ENCODE measurements around the gene ADGRA1. TPM values are rescaled to one million over a fixed set of nuclear protein-coding genes. Genes with fewer than 3 reads are reported as not detected.
"Not testable (repeated sequence)": the region's sequence is repeated elsewhere in the genome, so short reads cannot be mapped to it uniquely, and the experiment has no call there.

The ADGRA1 gene
- total and polyA plus RNA-seq, 4 donors: 3.4 to 31.1 (median 16.1) TPM

- H3K4me1 ChIP-seq (ENCODE audit: control insufficient read depth, insufficient read depth, low read length): peaks cover 34% of the 10 kb centered on the region
- H3K36me3 ChIP-seq (ENCODE audit: control insufficient read depth, insufficient read depth, low read length): peaks cover 73% of the 10 kb centered on the region
- no peak overlapping the region for H3K27ac ChIP-seq (ENCODE audit: low read depth, low read length)
- H3K9me3 ChIP-seq (ENCODE audit: control insufficient read depth, insufficient read depth, low read length): no peaks in the 10 kb centered on the region
- WGBS (ENCODE audit: insufficient coverage): 90% methylated on average over 14 of the region's 14 CpGs
- H3K4me3 ChIP-seq (ENCODE audit: low read depth, low read length): no peak overlapping the region
- no peaks in the 10 kb centered on the region for H3K27me3 ChIP-seq (ENCODE audit: control insufficient read depth, insufficient read depth, low read length)
- no peak for DNase-seq (ENCODE audit: low read depth in 4 of 6, low spot score in 6 of 6)
These were observed 80.9 kb downstream of the ADGRA1 start for GRCh38 chr10:133168617-133169031.

DNA sequence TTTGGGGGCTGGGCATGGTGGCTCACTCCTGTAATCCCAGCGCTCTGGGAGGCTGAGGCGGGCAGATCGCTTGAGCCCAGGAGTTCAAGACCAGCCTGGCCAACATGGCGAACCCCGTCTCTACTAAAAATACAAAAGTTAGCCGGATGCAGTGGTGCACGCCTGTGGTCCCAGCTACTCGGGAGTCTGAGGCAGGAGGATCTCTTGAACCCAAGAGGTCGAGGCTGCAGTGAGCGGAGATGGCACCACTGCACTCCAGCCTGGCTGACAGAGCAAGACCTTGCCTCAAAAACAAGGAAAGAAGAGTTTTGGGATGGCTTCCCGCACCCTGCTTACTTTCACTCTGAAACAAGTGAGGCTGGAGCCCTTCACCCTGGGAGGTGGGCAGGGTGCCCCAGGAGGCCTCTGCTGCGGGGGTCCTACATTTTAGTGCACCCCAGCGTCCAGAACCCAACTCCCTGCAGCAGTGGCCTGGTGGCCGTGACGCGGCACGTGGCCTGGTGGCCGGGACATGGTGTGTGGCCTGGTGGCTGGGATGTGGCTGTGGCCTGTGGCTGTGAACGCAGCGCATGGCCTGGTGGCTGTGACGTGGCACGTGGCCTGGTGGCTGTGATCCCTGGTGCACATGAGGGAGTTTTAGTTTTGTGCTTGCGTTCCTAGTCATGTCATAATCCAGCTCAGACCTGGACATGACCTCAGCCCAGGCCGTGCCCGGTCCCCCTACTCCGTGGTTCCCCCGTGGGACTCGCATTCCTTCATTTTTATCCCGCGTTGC is 81.6 kb downstream of the ADGRA1 start:
- H3K4me1 ChIP-seq (ENCODE audit: control insufficient read depth, insufficient read depth, low read length): peaks cover 27% of the 10 kb centered on the region
- no peak overlapping the region for H3K27ac ChIP-seq (ENCODE audit: low read depth, low read length)

DNA sequence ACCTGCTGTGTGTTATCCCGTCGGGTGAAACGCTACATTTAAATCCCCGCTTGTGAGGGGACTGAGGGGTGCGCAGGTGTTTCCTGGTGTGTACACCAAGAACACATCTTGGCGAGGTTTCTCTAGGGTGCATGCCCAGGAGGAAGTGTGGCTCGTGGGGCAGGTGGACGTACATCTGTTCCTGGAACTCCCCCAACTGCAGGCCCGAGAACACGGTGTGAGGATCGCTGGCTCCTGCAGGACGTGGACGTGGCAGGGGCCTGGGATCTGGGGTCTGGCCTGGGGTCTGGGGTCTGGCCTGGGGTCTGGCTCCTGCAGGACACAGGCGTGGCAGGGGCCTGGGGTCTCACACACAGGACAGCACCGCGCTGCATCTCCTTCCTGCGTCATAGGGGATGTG is 82.4 kb downstream of the ADGRA1 start:
- H3K9me3 ChIP-seq (ENCODE audit: control insufficient read depth, insufficient read depth, low read length): no peaks in the 10 kb centered on the region
- H3K36me3 ChIP-seq (ENCODE audit: control insufficient read depth, insufficient read depth, low read length): peaks cover 69% of the 10 kb centered on the region
- H3K27ac ChIP-seq (ENCODE audit: low read depth, low read length): no peak overlapping the region
- H3K27me3 ChIP-seq (ENCODE audit: control insufficient read depth, insufficient read depth, low read length): no peaks in the 10 kb centered on the region
- no peak overlapping the region for H3K4me3 ChIP-seq (ENCODE audit: low read depth, low read length)
- no peak for DNase-seq (ENCODE audit: low read depth in 4 of 6, low spot score in 6 of 6)
- WGBS (ENCODE audit: insufficient coverage): 91% methylated on average over 12 of the region's 17 CpGs
- H3K4me1 ChIP-seq (ENCODE audit: control insufficient read depth, insufficient read depth, low read length): peaks cover 19% of the 10 kb centered on the region

More for the DNA sequence above, 81.6 kb downstream of the ADGRA1 start:
- H3K27me3 ChIP-seq (ENCODE audit: control insufficient read depth, insufficient read depth, low read length): no peaks in the 10 kb centered on the region
- H3K9me3 ChIP-seq (ENCODE audit: control insufficient read depth, insufficient read depth, low read length): no peaks in the 10 kb centered on the region
- H3K4me3 ChIP-seq (ENCODE audit: low read depth, low read length): no peak overlapping the region
- no peak for DNase-seq (ENCODE audit: low read depth in 4 of 6, low spot score in 6 of 6)
- peaks cover 71% of the 10 kb centered on the region for H3K36me3 ChIP-seq (ENCODE audit: control insufficient read depth, insufficient read depth, low read length)
- 95% methylated on average over 28 of the region's 30 CpGs for WGBS (ENCODE audit: insufficient coverage)

GRCh38 chr10:133173860-133174640 is 86.3 kb downstream of the ADGRA1 start:
- H3K27ac ChIP-seq (ENCODE audit: low read depth, low read length): no peak overlapping the region
- no peaks in the 10 kb centered on the region for H3K4me1 ChIP-seq (ENCODE audit: control insufficient read depth, insufficient read depth, low read length)
- no peaks in the 10 kb centered on the region for H3K27me3 ChIP-seq (ENCODE audit: control insufficient read depth, insufficient read depth, low read length)
- H3K36me3 ChIP-seq (ENCODE audit: control insufficient read depth, insufficient read depth, low read length): peaks cover 35% of the 10 kb centered on the region
- no peak overlapping the region for H3K4me3 ChIP-seq (ENCODE audit: low read depth, low read length)
- 91% methylated on average over 15 of the region's 15 CpGs for WGBS (ENCODE audit: insufficient coverage)
- no peak for DNase-seq (ENCODE audit: low read depth in 4 of 6, low spot score in 6 of 6)
- no peaks in the 10 kb centered on the region for H3K9me3 ChIP-seq (ENCODE audit: control insufficient read depth, insufficient read depth, low read length)

DNA sequence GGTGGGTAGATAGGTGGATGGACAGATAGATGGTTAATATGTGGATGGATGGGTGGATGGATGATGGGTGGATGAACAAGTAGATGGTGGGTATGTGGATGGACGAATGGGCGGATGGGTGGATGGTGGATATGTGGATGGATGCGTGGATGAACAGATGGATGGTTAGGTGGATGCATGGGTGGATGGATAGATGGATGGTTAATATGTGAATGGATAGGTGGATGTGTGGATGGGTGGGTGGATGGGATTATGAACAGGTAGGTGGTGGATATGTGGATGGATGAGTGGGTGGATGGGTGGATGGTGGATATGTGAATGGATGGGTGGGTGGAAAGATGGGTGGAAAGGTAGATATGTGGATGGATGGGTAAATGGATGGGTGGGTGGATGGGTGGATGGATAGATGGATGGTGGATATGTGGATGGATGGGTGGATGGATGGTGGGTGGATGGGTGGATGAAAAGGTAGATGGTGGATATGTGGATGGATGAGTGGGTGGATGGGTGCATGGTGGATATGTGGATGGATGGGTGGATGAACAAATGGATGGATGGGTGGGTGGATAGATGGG is 87.1 kb downstream of the ADGRA1 start:
- WGBS (ENCODE audit: insufficient coverage): 62% methylated on average over 3 of the region's 3 CpGs
- H3K36me3 ChIP-seq (ENCODE audit: control insufficient read depth, insufficient read depth, low read length): peaks cover 35% of the 10 kb centered on the region
- H3K4me1 ChIP-seq (ENCODE audit: control insufficient read depth, insufficient read depth, low read length): peaks cover under 1% of the 10 kb centered on the region
- DNase-seq (ENCODE audit: low read depth in 4 of 6, low spot score in 6 of 6): no peak
- H3K27me3 ChIP-seq (ENCODE audit: control insufficient read depth, insufficient read depth, low read length): no peaks in the 10 kb centered on the region
- H3K27ac ChIP-seq (ENCODE audit: low read depth, low read length): no peak overlapping the region
- no peaks in the 10 kb centered on the region for H3K9me3 ChIP-seq (ENCODE audit: control insufficient read depth, insufficient read depth, low read length)
- H3K4me3 ChIP-seq (ENCODE audit: low read depth, low read length): no peak overlapping the region

- WGBS (ENCODE audit: insufficient coverage): 87% methylated on average over 4 of the region's 4 CpGs
These were observed 87.9 kb downstream of the ADGRA1 start for GRCh38 chr10:133175624-133176023.

GRCh38 chr10:133176546-133176945 is 88.8 kb downstream of the ADGRA1 start:
- no peak for DNase-seq (ENCODE audit: low read depth in 4 of 6, low spot score in 6 of 6)
- WGBS (ENCODE audit: insufficient coverage): 84% methylated on average over 4 of the region's 4 CpGs
- peaks cover 43% of the 10 kb centered on the region for H3K36me3 ChIP-seq (ENCODE audit: control insufficient read depth, insufficient read depth, low read length)
- no peak overlapping the region for H3K27ac ChIP-seq (ENCODE audit: low read depth, low read length)
- H3K27me3 ChIP-seq (ENCODE audit: control insufficient read depth, insufficient read depth, low read length): no peaks in the 10 kb centered on the region
- H3K4me3 ChIP-seq (ENCODE audit: low read depth, low read length): no peak overlapping the region
- H3K4me1 ChIP-seq (ENCODE audit: control insufficient read depth, insufficient read depth, low read length): peaks cover 8% of the 10 kb centered on the region
- no peaks in the 10 kb centered on the region for H3K9me3 ChIP-seq (ENCODE audit: control insufficient read depth, insufficient read depth, low read length)

More at GRCh38 chr10:133175624-133176023, 87.9 kb downstream of the ADGRA1 start:
- not testable (repeated sequence) for H3K9me3 ChIP-seq (ENCODE audit: control insufficient read depth, insufficient read depth, low read length); H3K27ac ChIP-seq (ENCODE audit: low read depth, low read length); H3K4me3 ChIP-seq (ENCODE audit: low read depth, low read length); H3K27me3 ChIP-seq (ENCODE audit: control insufficient read depth, insufficient read depth, low read length); DNase-seq (ENCODE audit: low read depth in 4 of 6, low spot score in 6 of 6); H3K4me1 ChIP-seq (ENCODE audit: control insufficient read depth, insufficient read depth, low read length)
- peaks cover 38% of the 10 kb centered on the region for H3K36me3 ChIP-seq (ENCODE audit: control insufficient read depth, insufficient read depth, low read length)

- 95% methylated on average over 12 of the region's 12 CpGs for WGBS (ENCODE audit: insufficient coverage)
- no peaks in the 10 kb centered on the region for H3K9me3 ChIP-seq (ENCODE audit: control insufficient read depth, insufficient read depth, low read length)
- H3K4me3 ChIP-seq (ENCODE audit: low read depth, low read length): no peak overlapping the region
- H3K4me1 ChIP-seq (ENCODE audit: control insufficient read depth, insufficient read depth, low read length): peaks cover 8% of the 10 kb centered on the region
- no peak for DNase-seq (ENCODE audit: low read depth in 4 of 6, low spot score in 6 of 6)
- no peak overlapping the region for H3K27ac ChIP-seq (ENCODE audit: low read depth, low read length)
- peaks cover 48% of the 10 kb centered on the region for H3K36me3 ChIP-seq (ENCODE audit: control insufficient read depth, insufficient read depth, low read length)
- H3K27me3 ChIP-seq (ENCODE audit: control insufficient read depth, insufficient read depth, low read length): no peaks in the 10 kb centered on the region
These were observed 89.8 kb downstream of the ADGRA1 start for GRCh38 chr10:133177380-133178157.

Measured in spinal cord (tissue), 10 donors.